ENCODE measurements around the gene NEK7.

GRCh38 chr1:198254521-198254920, 97.7 kb downstream of the NEK7 start:
- TF ChIP-seq, protein P1, sequence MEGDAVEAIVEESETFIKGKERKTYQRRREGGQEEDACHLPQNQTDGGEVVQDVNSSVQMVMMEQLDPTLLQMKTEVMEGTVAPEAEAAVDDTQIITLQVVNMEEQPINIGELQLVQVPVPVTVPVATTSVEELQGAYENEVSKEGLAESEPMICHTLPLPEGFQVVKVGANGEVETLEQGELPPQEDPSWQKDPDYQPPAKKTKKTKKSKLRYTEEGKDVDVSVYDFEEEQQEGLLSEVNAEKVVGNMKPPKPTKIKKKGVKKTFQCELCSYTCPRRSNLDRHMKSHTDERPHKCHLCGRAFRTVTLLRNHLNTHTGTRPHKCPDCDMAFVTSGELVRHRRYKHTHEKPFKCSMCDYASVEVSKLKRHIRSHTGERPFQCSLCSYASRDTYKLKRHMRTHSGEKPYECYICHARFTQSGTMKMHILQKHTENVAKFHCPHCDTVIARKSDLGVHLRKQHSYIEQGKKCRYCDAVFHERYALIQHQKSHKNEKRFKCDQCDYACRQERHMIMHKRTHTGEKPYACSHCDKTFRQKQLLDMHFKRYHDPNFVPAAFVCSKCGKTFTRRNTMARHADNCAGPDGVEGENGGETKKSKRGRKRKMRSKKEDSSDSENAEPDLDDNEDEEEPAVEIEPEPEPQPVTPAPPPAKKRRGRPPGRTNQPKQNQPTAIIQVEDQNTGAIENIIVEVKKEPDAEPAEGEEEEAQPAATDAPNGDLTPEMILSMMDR (conservative IDR thresholded peaks at IDR 0.05; ENCODE audit: low read depth, low read length), result no peak; the same call in 1 of the 2 replicates
- TF ChIP-seq RAD21 (IDR thresholded peaks at IDR 0.05; ENCODE audit: low read length) (no peak), CEBPB (IDR thresholded peaks at IDR 0.05; ENCODE audit: low read depth, low read length) (no peak), POLR2A (IDR thresholded peaks at IDR 0.05; ENCODE audit: low read depth, low read length) (no peak), CHD1 (IDR thresholded peaks at IDR 0.05; ENCODE audit: low read depth, low read length) (no peak), USF2 (IDR thresholded peaks at IDR 0.05; ENCODE audit: low read depth, low read length) (no peak), MAZ (IDR thresholded peaks at IDR 0.05; ENCODE audit: borderline replicate concordance, low read depth, low read length) (no peak)
